Liver (tissue), 9 donors: ENCODE measurements around the gene SMU1. TPM values are rescaled to one million over a fixed set of nuclear protein-coding genes. Genes with fewer than 3 reads are reported as not detected.

Experiments used
- DNase-seq: peaks from one replicate; pipeline ENCODE4 v3.0.0-alpha.2; 2017; ENCODE audit warnings: low spot score
- H3K27ac ChIP-seq, 2 donors: one replicate each; pipeline ENCODE4 v1.7.0; 2013; ENCODE audit warnings: inconsistent platforms in 2 of 2, low read length in 2 of 2, control low read depth in 1 of 2, low read depth in 1 of 2, mild to moderate bottlenecking in 1 of 2
- H3K27me3 ChIP-seq, 4 donors: one replicate each; pipeline versions ENCODE4 v1.6.1 to v1.7.0; 2013; ENCODE audit warnings: low read length in 3 of 4, inconsistent platforms in 1 of 4, mild to moderate bottlenecking in 1 of 4, moderate library complexity in 1 of 4; ENCODE audit not compliant: control insufficient read depth in 4 of 4, insufficient read depth in 4 of 4
- H3K36me3 ChIP-seq, 4 donors: one replicate each; pipeline versions ENCODE4 v1.6.1 to v1.7.0; 2013; ENCODE audit warnings: low read length in 3 of 4, mild to moderate bottlenecking in 3 of 4, low read depth in 1 of 4, moderate library complexity in 1 of 4; ENCODE audit not compliant: control insufficient read depth in 4 of 4, insufficient read depth in 3 of 4
- H3K4me1 ChIP-seq, 4 donors: one replicate each; pipeline versions ENCODE4 v1.6.1 to v1.7.0; 2013; ENCODE audit warnings: low read length in 3 of 4, mild to moderate bottlenecking in 3 of 4, moderate library complexity in 1 of 4; ENCODE audit not compliant: control insufficient read depth in 4 of 4, insufficient read depth in 4 of 4
- H3K4me3 ChIP-seq, 3 donors: one replicate each; pipeline versions ENCODE4 v1.6.1 to v1.7.0; 2013; ENCODE audit warnings: low read length in 3 of 3, control low read depth in 1 of 3, low read depth in 1 of 3, mild to moderate bottlenecking in 1 of 3
- H3K9ac ChIP-seq, 2 donors: one replicate each; pipeline ENCODE4 v1.7.0; 2013; ENCODE audit warnings: low read length in 2 of 2, mild to moderate bottlenecking in 2 of 2, moderate library complexity in 2 of 2, control low read depth in 1 of 2, low read depth in 1 of 2
- H3K9me3 ChIP-seq, 4 donors: one replicate each; pipeline versions ENCODE4 v1.6.1 to v1.7.0; 2013; ENCODE audit warnings: low read length in 3 of 4; ENCODE audit not compliant: control insufficient read depth in 4 of 4
- EGR1 ChIP-seq, 2 donors: IDR thresholded peaks; 2 replicates each; pipeline ENCODE4 v1.6.1; 2016 to 2018; ENCODE audit warnings: antibody characterized with exemption in 2 of 2, low read depth in 2 of 2
- FOXA1 ChIP-seq: IDR thresholded peaks from 2 replicates; pipeline ENCODE4 v1.6.1; 2016; ENCODE audit warnings: antibody characterized with exemption
- FOXA2 ChIP-seq: IDR thresholded peaks from 2 replicates; pipeline ENCODE4 v1.6.1; 2016; ENCODE audit warnings: antibody characterized with exemption
- GABPA ChIP-seq, 2 donors: IDR thresholded peaks in 1 of 2; conservative IDR thresholded peaks in 1 of 2; 2 replicates each; pipeline ENCODE4 v1.6.1; 2016; ENCODE audit warnings: antibody characterized with exemption in 2 of 2, mild to moderate bottlenecking in 1 of 2, moderate library complexity in 1 of 2
- HNF4A ChIP-seq, 2 donors: conservative IDR thresholded peaks; 2 replicates each; pipeline ENCODE4 v1.6.1; 2016; ENCODE audit warnings: antibody characterized with exemption in 2 of 2, mild to moderate bottlenecking in 2 of 2
- HNF4G ChIP-seq: IDR thresholded peaks from 2 replicates; pipeline ENCODE4 v1.6.1; 2016; ENCODE audit warnings: antibody characterized with exemption
- JUND ChIP-seq, 2 donors: IDR thresholded peaks; 2 replicates each; pipeline ENCODE4 v1.6.1; 2016; ENCODE audit warnings: antibody characterized with exemption in 2 of 2
- NR2F2 ChIP-seq: IDR thresholded peaks from 2 replicates; pipeline ENCODE4 v1.6.1; 2016; ENCODE audit warnings: antibody characterized with exemption
- RAD21 ChIP-seq, 2 donors: IDR thresholded peaks; 2 replicates each; pipeline ENCODE4 v1.6.1; 2016; ENCODE audit warnings: antibody characterized with exemption in 2 of 2, mild to moderate bottlenecking in 2 of 2
- RXRA ChIP-seq, 2 donors: IDR thresholded peaks; 2 replicates each; pipeline ENCODE4 v1.6.1; 2017 to 2018; ENCODE audit warnings: antibody characterized with exemption in 2 of 2, mild to moderate bottlenecking in 1 of 2
- SP1 ChIP-seq: IDR thresholded peaks from 2 replicates; pipeline ENCODE4 v1.6.1; 2018; ENCODE audit warnings: antibody characterized with exemption, mild to moderate bottlenecking
- TAF1 ChIP-seq: conservative IDR thresholded peaks from 2 replicates; pipeline ENCODE4 v1.6.1; 2016; ENCODE audit warnings: antibody characterized with exemption, mild to moderate bottlenecking
- YY1 ChIP-seq: IDR thresholded peaks from 2 replicates; pipeline ENCODE4 v1.6.1; 2016; ENCODE audit warnings: antibody characterized with exemption, mild to moderate bottlenecking
- WGBS: extraction: QIAGEN DNeasy Blood & Tissue Kit; methylation state at CpG from one replicate; pipeline ENCODE4 v1.1.7; 2013; 5-methylcytosine and 5-hydroxymethylcytosine counted together
- polyA plus RNA-seq, 2 donors: library from polyadenylated mRNA; stranded (reverse) in 1 of 2; unstranded in 1 of 2; fragments of 200-250 nt in 1 of 2; fragments of >200 nt in 1 of 2; fragmentation: Nextera tagmentation in 1 of 2; extraction: Ambion mirVana in 1 of 2; gene quantifications; one replicate each; pipeline versions ENCODE4 v1.2.1 to v1.2.3, GENCODE V29; 2013 to 2015
- total RNA-seq, 2 donors: library from RNA; depleted of rRNA; stranded (reverse); fragments of >200 nt; gene quantifications; one replicate each; pipeline ENCODE4 v1.2.3, GENCODE V29; 2014
- TF ChIP-seq, protein P1 (sequence below): IDR thresholded peaks from 2 replicates; pipeline ENCODE4 v1.6.1; 2016; ENCODE audit warnings: antibody characterized with exemption, mild to moderate bottlenecking
- TF ChIP-seq, protein P2 (sequence below): IDR thresholded peaks from 2 replicates; pipeline ENCODE4 v1.6.1; 2016; ENCODE audit warnings: antibody characterized with exemption
- TF ChIP-seq, protein P3 (sequence below): fragments of 150-350 bp; IDR thresholded peaks from 2 replicates; pipeline ENCODE4 v1.5.1; 2017; ENCODE audit warnings: improper control_type of control experiment, low read depth, low read length; ENCODE audit not compliant: missing input control
- TF ChIP-seq, protein P4 (sequence below): IDR thresholded peaks from 2 replicates; pipeline ENCODE4 v1.6.1; 2016; ENCODE audit warnings: antibody characterized with exemption
- TF ChIP-seq, protein P5 (sequence below): IDR thresholded peaks from 2 replicates; pipeline ENCODE4 v1.6.1; 2016; ENCODE audit warnings: antibody characterized with exemption
- donor health status: healthy.
- donor health status: healthy.
- donor health status: healthy.
- donor health status: healthy.
- donor health status: healthy.

The SMU1 gene
- total and polyA plus RNA-seq, 4 donors: 5.3 to 14.2 (median 9.5) TPM

DNA sequence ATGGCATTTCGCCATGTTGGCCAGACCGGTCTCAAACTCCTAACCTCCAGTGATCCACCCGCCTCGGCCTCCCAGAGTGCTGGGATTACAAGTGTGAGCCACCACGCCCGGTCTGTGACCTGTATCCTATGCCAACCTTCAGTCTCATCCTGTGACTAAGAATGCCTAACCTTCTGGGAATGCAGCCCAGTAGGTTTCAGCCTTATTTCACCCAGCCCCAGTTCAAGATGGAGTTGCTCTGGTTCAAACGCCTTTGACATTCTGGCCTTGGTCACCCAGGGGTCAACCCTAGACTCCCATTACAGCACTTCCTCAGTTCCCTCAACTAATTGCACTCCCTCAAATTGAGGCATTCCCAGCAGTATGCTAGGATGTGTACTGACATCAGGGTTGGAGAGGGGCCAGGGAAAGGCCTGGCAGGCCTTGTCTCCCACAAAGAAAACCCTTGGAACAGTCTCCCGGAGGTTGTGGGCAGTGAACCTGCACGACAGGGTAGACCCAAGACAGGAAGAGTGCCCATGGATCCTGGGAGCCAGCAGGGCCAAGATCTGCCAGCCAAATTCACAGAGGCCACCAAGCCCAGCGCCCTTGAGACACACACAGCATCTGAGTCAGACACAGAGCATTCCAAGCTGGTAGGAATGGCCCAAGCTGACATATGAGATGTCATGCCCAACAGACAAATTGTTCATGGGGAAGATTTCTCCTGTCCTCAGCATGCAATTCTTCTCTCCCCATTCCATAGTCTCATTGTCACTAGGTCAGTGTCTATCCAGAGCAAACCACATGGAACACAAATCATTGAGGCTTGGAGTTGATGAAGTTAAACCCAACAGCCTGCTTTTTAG is 24.9 kb upstream of the SMU1 start:
- 79% methylated on average over 10 of the region's 10 CpGs for WGBS
- Histone ChIP-seq H3K27ac (no peak overlapping the region), H3K9me3 (no peaks in the 10 kb centered on the region), H3K4me1 (no peaks in the 10 kb centered on the region), H3K4me3 (no peak overlapping the region), H3K9ac (no peak overlapping the region), H3K36me3 (no peaks in the 10 kb centered on the region), H3K27me3 (no peaks in the 10 kb centered on the region)
- TF ChIP-seq NR2F2 (peak; percentile 84), EGR1 (IDR thresholded peaks at IDR 0.05; ENCODE audit: low read depth in 2 of 2) (no peak), RXRA (IDR thresholded peaks at IDR 0.05) (peak; percentile 31 to 42), HNF4A (conservative IDR thresholded peaks at IDR 0.05) (no peak)
- no peak for DNase-seq

DNA sequence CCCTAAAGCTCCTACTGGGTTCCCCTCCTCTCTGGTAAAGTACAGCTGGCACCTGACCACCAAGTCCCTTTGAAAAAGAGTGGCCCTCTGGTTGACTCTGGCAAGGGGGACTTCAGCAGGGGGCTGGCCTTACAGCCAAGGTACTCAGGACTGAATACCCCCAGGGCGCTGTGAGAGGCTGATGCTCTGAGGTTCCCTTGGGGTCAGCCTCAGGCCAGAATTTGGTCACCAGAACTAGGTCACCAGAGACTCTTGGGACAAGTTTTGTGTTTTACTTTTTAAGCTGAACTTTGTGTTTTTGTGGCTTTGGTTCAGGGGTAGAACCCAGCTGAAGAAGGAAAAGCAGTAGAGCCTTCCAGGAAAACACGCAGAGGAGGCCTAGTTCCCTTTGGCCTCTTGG is 23.3 kb upstream of the SMU1 start:
- Histone ChIP-seq H3K9ac (no peak overlapping the region), H3K36me3 (no peaks in the 10 kb centered on the region), H3K4me1 (no peaks in the 10 kb centered on the region), H3K9me3 (no peaks in the 10 kb centered on the region), H3K27ac (no peak overlapping the region), H3K27me3 (no peaks in the 10 kb centered on the region), H3K4me3 (no peak overlapping the region)
- TF ChIP-seq, protein P1, sequence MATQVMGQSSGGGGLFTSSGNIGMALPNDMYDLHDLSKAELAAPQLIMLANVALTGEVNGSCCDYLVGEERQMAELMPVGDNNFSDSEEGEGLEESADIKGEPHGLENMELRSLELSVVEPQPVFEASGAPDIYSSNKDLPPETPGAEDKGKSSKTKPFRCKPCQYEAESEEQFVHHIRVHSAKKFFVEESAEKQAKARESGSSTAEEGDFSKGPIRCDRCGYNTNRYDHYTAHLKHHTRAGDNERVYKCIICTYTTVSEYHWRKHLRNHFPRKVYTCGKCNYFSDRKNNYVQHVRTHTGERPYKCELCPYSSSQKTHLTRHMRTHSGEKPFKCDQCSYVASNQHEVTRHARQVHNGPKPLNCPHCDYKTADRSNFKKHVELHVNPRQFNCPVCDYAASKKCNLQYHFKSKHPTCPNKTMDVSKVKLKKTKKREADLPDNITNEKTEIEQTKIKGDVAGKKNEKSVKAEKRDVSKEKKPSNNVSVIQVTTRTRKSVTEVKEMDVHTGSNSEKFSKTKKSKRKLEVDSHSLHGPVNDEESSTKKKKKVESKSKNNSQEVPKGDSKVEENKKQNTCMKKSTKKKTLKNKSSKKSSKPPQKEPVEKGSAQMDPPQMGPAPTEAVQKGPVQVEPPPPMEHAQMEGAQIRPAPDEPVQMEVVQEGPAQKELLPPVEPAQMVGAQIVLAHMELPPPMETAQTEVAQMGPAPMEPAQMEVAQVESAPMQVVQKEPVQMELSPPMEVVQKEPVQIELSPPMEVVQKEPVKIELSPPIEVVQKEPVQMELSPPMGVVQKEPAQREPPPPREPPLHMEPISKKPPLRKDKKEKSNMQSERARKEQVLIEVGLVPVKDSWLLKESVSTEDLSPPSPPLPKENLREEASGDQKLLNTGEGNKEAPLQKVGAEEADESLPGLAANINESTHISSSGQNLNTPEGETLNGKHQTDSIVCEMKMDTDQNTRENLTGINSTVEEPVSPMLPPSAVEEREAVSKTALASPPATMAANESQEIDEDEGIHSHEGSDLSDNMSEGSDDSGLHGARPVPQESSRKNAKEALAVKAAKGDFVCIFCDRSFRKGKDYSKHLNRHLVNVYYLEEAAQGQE: no peak
- no peak for TF ChIP-seq EGR1 (IDR thresholded peaks at IDR 0.05; ENCODE audit: low read depth in 2 of 2)
- no peak for TF ChIP-seq RXRA (IDR thresholded peaks at IDR 0.05)
- TF ChIP-seq HNF4A (conservative IDR thresholded peaks at IDR 0.05): no peak
- TF ChIP-seq NR2F2: no peak
- no peak for TF ChIP-seq YY1
- TF ChIP-seq SP1: no peak
- TF ChIP-seq JUND (IDR thresholded peaks at IDR 0.05): no peak
- TF ChIP-seq, protein P2, sequence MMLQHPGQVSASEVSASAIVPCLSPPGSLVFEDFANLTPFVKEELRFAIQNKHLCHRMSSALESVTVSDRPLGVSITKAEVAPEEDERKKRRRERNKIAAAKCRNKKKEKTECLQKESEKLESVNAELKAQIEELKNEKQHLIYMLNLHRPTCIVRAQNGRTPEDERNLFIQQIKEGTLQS: no peak
- no peak for TF ChIP-seq FOXA1
- no peak for TF ChIP-seq FOXA2
- TF ChIP-seq, protein P3, sequence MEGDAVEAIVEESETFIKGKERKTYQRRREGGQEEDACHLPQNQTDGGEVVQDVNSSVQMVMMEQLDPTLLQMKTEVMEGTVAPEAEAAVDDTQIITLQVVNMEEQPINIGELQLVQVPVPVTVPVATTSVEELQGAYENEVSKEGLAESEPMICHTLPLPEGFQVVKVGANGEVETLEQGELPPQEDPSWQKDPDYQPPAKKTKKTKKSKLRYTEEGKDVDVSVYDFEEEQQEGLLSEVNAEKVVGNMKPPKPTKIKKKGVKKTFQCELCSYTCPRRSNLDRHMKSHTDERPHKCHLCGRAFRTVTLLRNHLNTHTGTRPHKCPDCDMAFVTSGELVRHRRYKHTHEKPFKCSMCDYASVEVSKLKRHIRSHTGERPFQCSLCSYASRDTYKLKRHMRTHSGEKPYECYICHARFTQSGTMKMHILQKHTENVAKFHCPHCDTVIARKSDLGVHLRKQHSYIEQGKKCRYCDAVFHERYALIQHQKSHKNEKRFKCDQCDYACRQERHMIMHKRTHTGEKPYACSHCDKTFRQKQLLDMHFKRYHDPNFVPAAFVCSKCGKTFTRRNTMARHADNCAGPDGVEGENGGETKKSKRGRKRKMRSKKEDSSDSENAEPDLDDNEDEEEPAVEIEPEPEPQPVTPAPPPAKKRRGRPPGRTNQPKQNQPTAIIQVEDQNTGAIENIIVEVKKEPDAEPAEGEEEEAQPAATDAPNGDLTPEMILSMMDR: no peak
- TF ChIP-seq HNF4G: no peak
- TF ChIP-seq TAF1: no peak
- TF ChIP-seq GABPA (IDR thresholded peaks at IDR 0.05 in 1 of 2, conservative IDR thresholded peaks at IDR 0.05 in 1 of 2): no peak
- TF ChIP-seq, protein P4, sequence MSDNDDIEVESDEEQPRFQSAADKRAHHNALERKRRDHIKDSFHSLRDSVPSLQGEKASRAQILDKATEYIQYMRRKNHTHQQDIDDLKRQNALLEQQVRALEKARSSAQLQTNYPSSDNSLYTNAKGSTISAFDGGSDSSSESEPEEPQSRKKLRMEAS: no peak
- TF ChIP-seq RAD21 (IDR thresholded peaks at IDR 0.05): no peak
- TF ChIP-seq, protein P5, sequence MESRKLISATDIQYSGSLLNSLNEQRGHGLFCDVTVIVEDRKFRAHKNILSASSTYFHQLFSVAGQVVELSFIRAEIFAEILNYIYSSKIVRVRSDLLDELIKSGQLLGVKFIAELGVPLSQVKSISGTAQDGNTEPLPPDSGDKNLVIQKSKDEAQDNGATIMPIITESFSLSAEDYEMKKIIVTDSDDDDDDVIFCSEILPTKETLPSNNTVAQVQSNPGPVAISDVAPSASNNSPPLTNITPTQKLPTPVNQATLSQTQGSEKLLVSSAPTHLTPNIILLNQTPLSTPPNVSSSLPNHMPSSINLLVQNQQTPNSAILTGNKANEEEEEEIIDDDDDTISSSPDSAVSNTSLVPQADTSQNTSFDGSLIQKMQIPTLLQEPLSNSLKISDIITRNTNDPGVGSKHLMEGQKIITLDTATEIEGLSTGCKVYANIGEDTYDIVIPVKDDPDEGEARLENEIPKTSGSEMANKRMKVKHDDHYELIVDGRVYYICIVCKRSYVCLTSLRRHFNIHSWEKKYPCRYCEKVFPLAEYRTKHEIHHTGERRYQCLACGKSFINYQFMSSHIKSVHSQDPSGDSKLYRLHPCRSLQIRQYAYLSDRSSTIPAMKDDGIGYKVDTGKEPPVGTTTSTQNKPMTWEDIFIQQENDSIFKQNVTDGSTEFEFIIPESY: no peak
- no peak for DNase-seq
- WGBS: 91% methylated on average over 2 of the region's 2 CpGs
